NCI-H2107 (cell line): ENCODE data around the gene PIM3.
A peak's percentile ranks its signal among the peaks of the same experiment; 100 is the strongest.

Experiments used
- DNase-seq: peaks from one replicate; lab custom pipeline; 2025; lab: John Stamatoyannopoulos, UW

Gene PIM3

GRCh38 chr22:49928185-49928495 lies 32.4 kb upstream of the PIM3 start:
- DNase-seq: no peak

GRCh38 chr22:49928555-49929210 lies 31.9 kb upstream of the PIM3 start:
- DNase-seq: no peak

- DNase-seq: peak; percentile 31
Measured at GRCh38 chr22:49929211-49929979, 31.2 kb upstream of the PIM3 start.

GRCh38 chr22:49929994-49930575 lies 30.5 kb upstream of the PIM3 start:
- no peak for DNase-seq

- DNase-seq: no peak
Measured at GRCh38 chr22:49930596-49931412, 29.8 kb upstream of the PIM3 start.

- DNase-seq: no peak
Measured at GRCh38 chr22:49933236-49934159, 27.1 kb upstream of the PIM3 start.

- no peak for DNase-seq
Measured at GRCh38 chr22:49934160-49934890, 26.2 kb upstream of the PIM3 start.

- DNase-seq: no peak
Measured at GRCh38 chr22:49934891-49935557, 25.5 kb upstream of the PIM3 start.

GRCh38 chr22:49935561-49935960 lies 25.0 kb upstream of the PIM3 start:
- no peak for DNase-seq

- no peak for DNase-seq
Measured at GRCh38 chr22:49936018-49936972, 24.3 kb upstream of the PIM3 start.

- no peak for DNase-seq
Measured at GRCh38 chr22:49936973-49937757, 23.4 kb upstream of the PIM3 start.

GRCh38 chr22:49937758-49938564 lies 22.6 kb upstream of the PIM3 start:
- DNase-seq: no peak

GRCh38 chr22:49938565-49939136 lies 21.9 kb upstream of the PIM3 start:
- no peak for DNase-seq

GRCh38 chr22:49941507-49942316 lies 18.9 kb upstream of the PIM3 start:
- no peak for DNase-seq

GRCh38 chr22:49942565-49943404 lies 17.8 kb upstream of the PIM3 start:
- no peak for DNase-seq
